Mesenchymal stem cell (in vitro differentiated cells and primary cell): ENCODE measurements around the gene DISC1.
A peak's percentile ranks its signal among the peaks of the same experiment; 100 is the strongest.

Experiments
- DNase-seq: peaks from one replicate; pipeline ENCODE4 v3.0.0-alpha.2; 2013
- H2AFZ ChIP-seq: one replicate; pipeline ENCODE4 v1.6.1; 2013; ENCODE audit warnings: low read depth, mild to moderate bottlenecking, control low read depth, inconsistent platforms, low read length, moderate library complexity
- H2AK5ac ChIP-seq: 2 replicates; pipeline ENCODE4 v1.6.1; 2013; ENCODE audit warnings: low read length, moderate library complexity, mild to moderate bottlenecking, inconsistent platforms; ENCODE audit not compliant: severe bottlenecking
- H2BK120ac ChIP-seq: one replicate; pipeline ENCODE4 v1.6.1; 2013; ENCODE audit warnings: low read depth, mild to moderate bottlenecking, inconsistent platforms, low read length, moderate library complexity
- H2BK12ac ChIP-seq, 2 experiments: one replicate each; pipeline ENCODE4 v1.6.1; 2013; ENCODE audit warnings: inconsistent platforms in 2 of 2, low read length in 2 of 2, mild to moderate bottlenecking in 2 of 2, moderate library complexity in 2 of 2, control low read depth in 1 of 2
- H2BK15ac ChIP-seq: one replicate; pipeline ENCODE4 v1.6.1; 2013; ENCODE audit warnings: mild to moderate bottlenecking, low read depth, inconsistent platforms; ENCODE audit not compliant: poor library complexity, severe bottlenecking
- H2BK5ac ChIP-seq: 2 replicates; pipeline ENCODE4 v1.6.1; 2013; ENCODE audit warnings: low read depth, mild to moderate bottlenecking, low read length, control low read depth, inconsistent platforms; ENCODE audit not compliant: poor library complexity, severe bottlenecking
- H3K14ac ChIP-seq, 2 experiments: one replicate each; pipeline ENCODE4 v1.6.1; 2013; ENCODE audit warnings: inconsistent platforms in 2 of 2, low read length in 2 of 2, control low read depth in 1 of 2, mild to moderate bottlenecking in 1 of 2, moderate library complexity in 1 of 2
- H3K18ac ChIP-seq, 2 experiments: one replicate each; pipeline ENCODE4 v1.6.1; 2013; ENCODE audit warnings: inconsistent platforms in 2 of 2, low read length in 2 of 2, control low read depth in 1 of 2, low read depth in 1 of 2, mild to moderate bottlenecking in 1 of 2
- H3K23ac ChIP-seq, 2 experiments: one replicate each; pipeline ENCODE4 v1.6.1; 2013; ENCODE audit warnings: inconsistent platforms in 2 of 2, low read length in 2 of 2, mild to moderate bottlenecking in 2 of 2, moderate library complexity in 2 of 2, control low read depth in 1 of 2
- H3K27ac ChIP-seq: 2 replicates; pipeline ENCODE4 v1.5.1; 2013; ENCODE audit warnings: mild to moderate bottlenecking, moderate library complexity, low read length, control low read depth, inconsistent platforms; ENCODE audit not compliant: poor library complexity, severe bottlenecking
- H3K27me3 ChIP-seq, 2 experiments: 2 replicates each; pipeline versions ENCODE4 v1.6.1 to v1.7.0; 2013; ENCODE audit warnings: low read length in 2 of 2, mild to moderate bottlenecking in 2 of 2, moderate library complexity in 2 of 2, control low read depth in 1 of 2, inconsistent platforms in 1 of 2; ENCODE audit not compliant: control insufficient read depth in 1 of 2, insufficient read depth in 1 of 2
- H3K36me3 ChIP-seq, 2 experiments: 2 replicates each; pipeline versions ENCODE4 v1.6.1 to v1.7.0; 2013; ENCODE audit warnings: low read length in 2 of 2, control low read depth in 1 of 2, inconsistent platforms in 1 of 2, low read depth in 1 of 2, mild to moderate bottlenecking in 1 of 2; ENCODE audit not compliant: insufficient read depth in 2 of 2, control insufficient read depth in 1 of 2
- H3K4ac ChIP-seq, 2 experiments: one replicate each; pipeline ENCODE4 v1.6.1; 2013; ENCODE audit warnings: inconsistent platforms in 2 of 2, low read length in 2 of 2, mild to moderate bottlenecking in 2 of 2, moderate library complexity in 2 of 2, control low read depth in 1 of 2, low read depth in 1 of 2
- H3K4me1 ChIP-seq: 2 replicates; pipeline ENCODE4 v1.6.1; 2013; ENCODE audit warnings: low read depth, low read length, control low read depth; ENCODE audit not compliant: control insufficient read depth, insufficient read depth
- H3K4me2 ChIP-seq: 2 replicates; pipeline ENCODE4 v1.6.1; 2013; ENCODE audit warnings: low read length, mild to moderate bottlenecking, inconsistent platforms; ENCODE audit not compliant: poor library complexity, severe bottlenecking
- H3K4me3 ChIP-seq, 2 experiments: 2 replicates each; pipeline versions ENCODE4 v1.5.1 to v1.7.0; 2013; ENCODE audit warnings: low read length in 2 of 2, mild to moderate bottlenecking in 2 of 2, control low read depth in 1 of 2, low read depth in 1 of 2; ENCODE audit not compliant: insufficient read depth in 1 of 2
- H3K79me1 ChIP-seq: replicated peaks from 2 replicates; pipeline ENCODE4 v1.6.1; 2013; ENCODE audit warnings: mild to moderate bottlenecking, control low read depth, low read length, inconsistent platforms; ENCODE audit not compliant: poor library complexity, severe bottlenecking
- H3K9ac ChIP-seq: 2 replicates; pipeline ENCODE4 v1.7.0; 2013; ENCODE audit warnings: mild to moderate bottlenecking, low read length, moderate library complexity
- H3K9me3 ChIP-seq: 2 replicates; pipeline ENCODE4 v1.7.0; 2013; ENCODE audit warnings: mild to moderate bottlenecking, low read length; ENCODE audit not compliant: control insufficient read depth
- H4K8ac ChIP-seq: one replicate; pipeline ENCODE4 v1.6.1; 2013; ENCODE audit warnings: inconsistent platforms, mild to moderate bottlenecking, low read length, moderate library complexity
- H4K91ac ChIP-seq: one replicate; pipeline ENCODE4 v1.6.1; 2013; ENCODE audit warnings: mild to moderate bottlenecking, low read length, inconsistent platforms
- WGBS: methylation state at CpG from one replicate; pipeline ENCODE4 v1.1.7; 2013; ENCODE audit warnings: mixed read lengths; 5-methylcytosine and 5-hydroxymethylcytosine counted together

Gene DISC1

DNA sequence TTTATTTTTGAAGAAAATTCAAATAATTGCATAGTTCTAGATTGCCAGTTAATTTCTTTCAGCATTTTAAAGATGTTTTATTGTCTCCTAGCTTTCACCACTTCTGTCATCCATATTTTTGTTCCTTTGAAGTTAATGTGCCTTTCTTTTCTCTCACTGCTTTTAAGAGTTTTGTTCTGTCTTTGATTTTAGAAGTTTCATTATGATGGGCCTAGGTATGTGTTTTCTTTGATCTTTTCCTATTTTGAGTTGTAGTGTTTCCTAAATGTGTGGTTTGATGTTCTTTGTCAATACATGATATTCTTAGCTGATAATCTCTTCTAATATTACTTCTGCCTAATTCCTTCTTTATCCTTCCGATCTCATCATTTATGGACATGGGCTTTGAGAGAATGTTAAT, 378.7 kb downstream of the DISC1 start:
- Histone ChIP-seq H4K8ac (no peak overlapping the region), H3K18ac (no peak overlapping the region), H4K91ac (no peak overlapping the region), H2AFZ (no peak overlapping the region), H2BK12ac (no peak overlapping the region), H3K27ac (no peak overlapping the region), H3K9me3 (no peaks in the 10 kb centered on the region), H3K4me3 (no peak overlapping the region), H2BK5ac (no peak overlapping the region), H3K27me3 (no peaks in the 10 kb centered on the region), H2BK120ac (no peak overlapping the region), H3K4me2 (no peak overlapping the region), H3K36me3 (peaks cover 0 to 7% of the 10 kb centered on the region in 2 experiments), H3K23ac (no peak overlapping the region), H3K4ac (no peak overlapping the region), H3K4me1 (no peaks in the 10 kb centered on the region), H3K14ac (no peak overlapping the region), H3K9ac (no peak overlapping the region), H2AK5ac (no peak overlapping the region), H3K79me1 (peaks cover 6% of the 10 kb centered on the region), H2BK15ac (no peak overlapping the region)
- no CpG with 5 or more reads among the region's 1 CpG for WGBS
- DNase-seq: no peak

- Histone ChIP-seq H3K23ac (no peak overlapping the region), H3K4me3 (no peak overlapping the region), H2AK5ac (no peak overlapping the region), H2BK12ac (no peak overlapping the region), H2BK15ac (no peak overlapping the region), H3K27me3 (no peaks in the 10 kb centered on the region), H3K36me3 (peaks cover 0 to 7% of the 10 kb centered on the region in 2 experiments), H4K8ac (no peak overlapping the region), H3K14ac (no peak overlapping the region), H3K9ac (no peak overlapping the region), H3K18ac (no peak overlapping the region), H3K27ac (no peak overlapping the region), H3K9me3 (no peaks in the 10 kb centered on the region), H2BK120ac (no peak overlapping the region), H2AFZ (no peak overlapping the region), H2BK5ac (no peak overlapping the region), H3K4me1 (no peaks in the 10 kb centered on the region), H3K4me2 (no peak overlapping the region), H4K91ac (no peak overlapping the region), H3K4ac (no peak overlapping the region), H3K79me1 (peaks cover 8% of the 10 kb centered on the region)
- 83% methylated on average over 1 of the region's 1 CpG for WGBS
- no peak for DNase-seq
These were observed 383.2 kb downstream of the DISC1 start for GRCh38 chr1:232009741-232010140.

GRCh38 chr1:232011961-232012360, 385.4 kb downstream of the DISC1 start:
- Histone ChIP-seq H3K9me3 (no peaks in the 10 kb centered on the region), H3K36me3 (peaks cover 0 to 7% of the 10 kb centered on the region in 2 experiments), H2AK5ac (no peak overlapping the region), H3K4ac (no peak overlapping the region), H3K4me1 (no peaks in the 10 kb centered on the region), H3K27me3 (no peaks in the 10 kb centered on the region), H3K9ac (no peak overlapping the region), H2AFZ (no peak overlapping the region), H2BK5ac (no peak overlapping the region), H2BK12ac (no peak overlapping the region), H3K4me3 (no peak overlapping the region), H2BK15ac (no peak overlapping the region), H3K27ac (no peak overlapping the region), H3K79me1 (peaks cover 6% of the 10 kb centered on the region), H3K18ac (no peak overlapping the region), H4K91ac (no peak overlapping the region), H3K4me2 (no peak overlapping the region), H3K23ac (no peak overlapping the region), H3K14ac (no peak overlapping the region), H2BK120ac (no peak overlapping the region), H4K8ac (no peak overlapping the region)
- DNase-seq: peak; percentile 75
- 81% methylated on average over 4 of the region's 6 CpGs for WGBS

DNA sequence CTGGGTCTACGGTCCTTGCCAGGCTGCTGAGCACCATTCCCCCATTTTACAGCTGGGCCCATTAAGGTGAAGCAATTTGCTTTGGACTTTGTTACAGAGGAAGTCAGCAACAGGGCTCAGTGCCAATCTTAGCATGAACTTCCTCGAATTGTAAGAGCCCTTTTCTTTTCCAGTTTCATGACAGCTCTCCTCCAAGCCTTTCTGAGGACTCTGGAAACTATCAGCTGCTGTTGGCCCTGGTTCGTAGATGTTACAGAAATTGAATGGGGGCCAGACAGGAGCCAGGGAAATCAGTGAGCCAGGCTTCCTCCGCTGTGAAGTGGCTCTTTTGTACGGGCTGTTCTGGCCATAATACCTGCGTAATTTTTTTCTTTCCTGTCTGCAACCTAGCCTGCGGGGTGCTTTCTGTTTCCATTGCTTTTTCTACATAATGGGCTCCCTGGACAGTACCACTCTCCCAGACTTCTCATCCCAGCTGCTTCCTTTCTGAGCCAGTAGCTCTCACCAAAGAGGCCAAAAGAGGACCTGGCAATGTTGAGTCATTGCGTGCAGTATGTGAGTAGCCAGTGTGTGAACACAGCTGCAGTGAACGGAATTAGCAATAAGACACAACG, 386.3 kb downstream of the DISC1 start:
- H2BK120ac ChIP-seq: no peak overlapping the region
- no peak overlapping the region for H4K8ac ChIP-seq
- DNase-seq: peak; percentile 90
- H3K9ac ChIP-seq: peak overlapping the region; percentile 55
- H3K36me3 ChIP-seq: peaks cover 0 to 7% of the 10 kb centered on the region in 2 experiments
- H3K4ac ChIP-seq: no peak overlapping the region
- H3K27me3 ChIP-seq: no peaks in the 10 kb centered on the region
- H3K4me2 ChIP-seq: no peak overlapping the region
- H2AK5ac ChIP-seq: no peak overlapping the region
- H2BK15ac ChIP-seq: no peak overlapping the region
- no peak overlapping the region for H3K14ac ChIP-seq
- no peak overlapping the region for H3K27ac ChIP-seq
- H2AFZ ChIP-seq: no peak overlapping the region
- no peaks in the 10 kb centered on the region for H3K9me3 ChIP-seq
- no peaks in the 10 kb centered on the region for H3K4me1 ChIP-seq
- H3K79me1 ChIP-seq: peaks cover 4% of the 10 kb centered on the region
- peak overlapping the region in 1 of 2 experiments; percentile 48 for H3K18ac ChIP-seq
- no peak overlapping the region for H2BK5ac ChIP-seq
- 82% methylated on average over 10 of the region's 10 CpGs for WGBS
- no peak overlapping the region for H2BK12ac ChIP-seq
- H3K4me3 ChIP-seq: peak overlapping the region in 1 of 2 experiments; percentile 67
- no peak overlapping the region for H3K23ac ChIP-seq
- peak overlapping the region; percentile 47 for H4K91ac ChIP-seq
